CMK (cell line): ENCODE data around the gene THAP9.
"Not testable (repeated sequence)": the region's sequence is repeated elsewhere in the genome, so short reads cannot be mapped to it uniquely, and the experiment has no call there.

Experiments used
- DNase-seq: peaks from one replicate; pipeline ENCODE4 v3.0.0-alpha.2; 2010; ENCODE audit warnings: low read depth

THAP9 gene

GRCh38 chr4:82900411-82901182, at the start of gene THAP9:
THAP9 (plus strand) TSS chr4:82900735; CDS start chr4:82900803, 68 bp downstream.
- DNase-seq, result peak; percentile 94

- no peak for DNase-seq
These were observed 49.2 kb upstream of the THAP9 start for GRCh38 chr4:82851318-82851717.

- DNase-seq, result peak; percentile 17
These were observed 48.4 kb upstream of the THAP9 start for GRCh38 chr4:82851885-82852750.

- DNase-seq, result no peak
These were observed 47.7 kb upstream of the THAP9 start for GRCh38 chr4:82852751-82853285.

- not testable (repeated sequence) for DNase-seq
These were observed 40.0 kb upstream of the THAP9 start for GRCh38 chr4:82860487-82860886.

- no peak for DNase-seq
These were observed 39.0 kb upstream of the THAP9 start for GRCh38 chr4:82861529-82861928.

GRCh38 chr4:82864336-82864979, 36.1 kb upstream of the THAP9 start:
- no peak for DNase-seq

- no peak for DNase-seq
These were observed 34.9 kb upstream of the THAP9 start for GRCh38 chr4:82865592-82865991.

GRCh38 chr4:82866033-82866432, 34.5 kb upstream of the THAP9 start:
- not testable (repeated sequence) for DNase-seq

GRCh38 chr4:82866706-82867385, 33.7 kb upstream of the THAP9 start:
- DNase-seq, result no peak

- no peak for DNase-seq
These were observed 32.0 kb upstream of the THAP9 start for GRCh38 chr4:82868572-82868971.

GRCh38 chr4:82885410-82885809, 15.1 kb upstream of the THAP9 start:
- no peak for DNase-seq

GRCh38 chr4:82886147-82886942, 14.2 kb upstream of the THAP9 start:
- no peak for DNase-seq

- no peak for DNase-seq
These were observed 11.2 kb upstream of the THAP9 start for GRCh38 chr4:82889287-82889686.

GRCh38 chr4:82890528-82890900, 10.0 kb upstream of the THAP9 start:
- no peak for DNase-seq

- peak; percentile 80 for DNase-seq
These were observed 9.4 kb upstream of the THAP9 start, which contains the start of gene SEC31A for GRCh38 chr4:82890901-82891706. SEC31A (minus strand) TSS chr4:82891153; CDS start chr4:82881936, 9,217 bp downstream.

GRCh38 chr4:82891707-82892466, 8.6 kb upstream of the THAP9 start:
- no peak for DNase-seq

- DNase-seq, result no peak
These were observed 8.1 kb upstream of the THAP9 start for GRCh38 chr4:82892467-82892802.

- no peak for DNase-seq
These were observed 6.6 kb upstream of the THAP9 start for GRCh38 chr4:82893942-82894341.
